Small intestine (tissue), 7 donors: ENCODE measurements around the gene STRBP. TPM values are rescaled to one million over a fixed set of nuclear protein-coding genes. Genes with fewer than 3 reads are reported as not detected.

Source experiments
- DNase-seq, 2 donors: peaks; one replicate each; pipeline versions ENCODE4 v3.0.0 to v3.0.0-alpha.2; 2013
- FAIRE-seq: peaks from 2 replicates; lab custom pipeline; 2012; peaks lifted over from hg19 to GRCh38; lab: Jason Lieb, UNC
- H3K27ac ChIP-seq, 3 donors: one replicate each; pipeline ENCODE4 v1.5.1; 2013; ENCODE audit warnings: low read length in 2 of 3, mild to moderate bottlenecking in 2 of 3, control low read depth in 1 of 3, inconsistent platforms in 1 of 3, low read depth in 1 of 3, moderate library complexity in 1 of 3
- H3K27me3 ChIP-seq, 3 donors: one replicate each; pipeline ENCODE4 v1.6.1; 2013; ENCODE audit warnings: low read length in 3 of 3, inconsistent platforms in 1 of 3; ENCODE audit not compliant: control insufficient read depth in 3 of 3, insufficient read depth in 3 of 3
- H3K36me3 ChIP-seq, 3 donors: one replicate each; pipeline ENCODE4 v1.6.1; 2013; ENCODE audit warnings: low read length in 3 of 3, inconsistent platforms in 1 of 3, low read depth in 1 of 3, mild to moderate bottlenecking in 1 of 3, moderate library complexity in 1 of 3; ENCODE audit not compliant: control insufficient read depth in 3 of 3, insufficient read depth in 2 of 3
- H3K4me1 ChIP-seq, 3 donors: one replicate each; pipeline ENCODE4 v1.6.1; 2013; ENCODE audit warnings: low read length in 2 of 3, inconsistent platforms in 1 of 3, low read depth in 1 of 3, mild to moderate bottlenecking in 1 of 3, moderate library complexity in 1 of 3; ENCODE audit not compliant: control insufficient read depth in 3 of 3, insufficient read depth in 2 of 3
- H3K4me3 ChIP-seq, 3 donors: one replicate each; pipeline ENCODE4 v1.5.1; 2013; ENCODE audit warnings: low read length in 3 of 3, control low read depth in 1 of 3, inconsistent platforms in 1 of 3, low read depth in 1 of 3, mild to moderate bottlenecking in 1 of 3, moderate library complexity in 1 of 3
- H3K9me3 ChIP-seq, 2 donors: one replicate each; pipeline ENCODE4 v1.6.1; 2013; ENCODE audit warnings: low read depth in 1 of 2, low read length in 1 of 2; ENCODE audit not compliant: control insufficient read depth in 2 of 2, insufficient read depth in 1 of 2
- WGBS, 3 donors: extraction: QIAGEN DNeasy Blood & Tissue Kit; methylation state at CpG; one replicate each; pipeline ENCODE4 v1.1.7; 2013; 5-methylcytosine and 5-hydroxymethylcytosine counted together
- polyA plus RNA-seq, 4 donors: library from polyadenylated mRNA; stranded (reverse) in 3 of 4; unstranded in 1 of 4; fragments of 200-250 nt in 3 of 4; fragments of 120-200 nt in 1 of 4; gene quantifications; one replicate each; pipeline versions ENCODE4 v1.2.1 to v1.2.3, GENCODE V29; 2013
- donor health status: healthy with polysubstance abuse.
- donor health status: control.
- donor health status: control.
- donor health status: Bipolar disorder and iron deficiency.
- donor health status: healthy.

Gene STRBP
- polyA plus RNA-seq, 4 donors = 13.8 to 26.6 (median 23.0) TPM

- DNase-seq = no peak
- Histone ChIP-seq H3K4me3 (no peak overlapping the region), H3K4me1 (no peaks in the 10 kb centered on the region), H3K27ac (no peak overlapping the region), H3K9me3 (no peaks in the 10 kb centered on the region), H3K27me3 (no peaks in the 10 kb centered on the region), H3K36me3 (peaks cover 5 to 28% (median 12%) of the 10 kb centered on the region in 3 donors)
- WGBS, 3 donors = 84 to 88% (median 88%) methylated on average over 1 of the region's 1 CpG
- no peak for FAIRE-seq
These were observed 137.1 kb downstream of the STRBP start for GRCh38 chr9:123131258-123131657.

GRCh38 chr9:123129423-123129822 lies 139.0 kb downstream of the STRBP start:
- DNase-seq = no peak
- Histone ChIP-seq H3K4me3 (no peak overlapping the region), H3K9me3 (no peaks in the 10 kb centered on the region), H3K36me3 (peaks cover 5 to 22% (median 12%) of the 10 kb centered on the region in 3 donors), H3K27me3 (no peaks in the 10 kb centered on the region), H3K27ac (no peak overlapping the region), H3K4me1 (no peaks in the 10 kb centered on the region)
- 97 to 99% (median 98%) methylated on average over 1 of the region's 1 CpG for WGBS, 3 donors
- no peak for FAIRE-seq

- Histone ChIP-seq H3K36me3 (peaks cover 5 to 24% (median 12%) of the 10 kb centered on the region in 3 donors), H3K4me1 (no peaks in the 10 kb centered on the region), H3K27ac (no peak overlapping the region), H3K27me3 (no peaks in the 10 kb centered on the region), H3K9me3 (no peaks in the 10 kb centered on the region), H3K4me3 (no peak overlapping the region)
- no peak for FAIRE-seq
- DNase-seq = no peak
- 97 to 98% (median 97%) methylated on average over 4 of the region's 4 CpGs for WGBS, 3 donors
These were observed 139.8 kb downstream of the STRBP start for GRCh38 chr9:123128591-123128990.

- H3K27me3 ChIP-seq = no peaks in the 10 kb centered on the region
- no peaks in the 10 kb centered on the region for H3K9me3 ChIP-seq
- no peaks in the 10 kb centered on the region for H3K4me1 ChIP-seq
- H3K4me3 ChIP-seq = no peak overlapping the region
- 89 to 94% (median 94%) methylated on average over 3 of the region's 3 CpGs for WGBS, 3 donors
- no peak overlapping the region for H3K27ac ChIP-seq
- peaks cover 5 to 21% (median 9%) of the 10 kb centered on the region in 3 donors for H3K36me3 ChIP-seq
- DNase-seq (no peak), FAIRE-seq (no peak)
These were observed 140.8 kb downstream of the STRBP start for GRCh38 chr9:123127512-123128075.

GRCh38 chr9:123121457-123121856 lies 146.9 kb downstream of the STRBP start:
- Histone ChIP-seq H3K9me3 (no peaks in the 10 kb centered on the region), H3K27ac (peak overlapping the region in 1 of 3 donors; percentile 11), H3K27me3 (no peaks in the 10 kb centered on the region), H3K4me3 (no peak overlapping the region), H3K4me1 (peaks cover 0 to 6% (median 0%) of the 10 kb centered on the region in 3 donors), H3K36me3 (peaks cover 0 to 8% (median 8%) of the 10 kb centered on the region in 3 donors)
- no peak for FAIRE-seq
- peak; percentile 29 to 74 for DNase-seq
- WGBS, 3 donors = 31 to 63% (median 36%) methylated on average over 3 of the region's 3 CpGs

- H3K9me3 ChIP-seq = no peaks in the 10 kb centered on the region
- no peaks in the 10 kb centered on the region for H3K27me3 ChIP-seq
- FAIRE-seq (no peak), DNase-seq (no peak)
- H3K36me3 ChIP-seq = peaks cover 0 to 10% (median 8%) of the 10 kb centered on the region in 3 donors
- peaks cover 0 to 6% (median 0%) of the 10 kb centered on the region in 3 donors for H3K4me1 ChIP-seq
- H3K27ac ChIP-seq = peak overlapping the region in 1 of 3 donors; percentile 11
- H3K4me3 ChIP-seq = no peak overlapping the region
- 92 to 96% (median 94%) methylated on average over 1 of the region's 1 CpG for WGBS, 3 donors
These were observed 147.4 kb downstream of the STRBP start for GRCh38 chr9:123120953-123121352.

- Histone ChIP-seq H3K9me3 (no peaks in the 10 kb centered on the region), H3K27ac (no peak overlapping the region), H3K4me1 (peaks cover 0 to 6% (median 0%) of the 10 kb centered on the region in 3 donors), H3K27me3 (no peaks in the 10 kb centered on the region), H3K4me3 (no peak overlapping the region), H3K36me3 (peaks cover 0 to 15% (median 14%) of the 10 kb centered on the region in 3 donors)
- 84 to 88% (median 84%) methylated on average over 5 of the region's 5 CpGs for WGBS, 3 donors
- DNase-seq = no peak
- no peak for FAIRE-seq
These were observed 148.3 kb downstream of the STRBP start for GRCh38 chr9:123120131-123120530.

GRCh38 chr9:123119566-123119965 lies 148.8 kb downstream of the STRBP start:
- peak in 1 of 2 donors; percentile 15 for DNase-seq
- Histone ChIP-seq H3K4me1 (peaks cover 0 to 6% (median 0%) of the 10 kb centered on the region in 3 donors), H3K27ac (no peak overlapping the region), H3K4me3 (no peak overlapping the region), H3K36me3 (peaks cover 0 to 21% (median 14%) of the 10 kb centered on the region in 3 donors), H3K27me3 (no peaks in the 10 kb centered on the region), H3K9me3 (no peaks in the 10 kb centered on the region)
- 47 to 72% (median 48%) methylated on average over 7 of the region's 7 CpGs for whole genome bisulfite sequencing, 3 donors
- no peak for FAIRE-seq
